A172 (cell line): ENCODE data around the gene P2RX1. TPM values are rescaled to one million over a fixed set of nuclear protein-coding genes. Genes with fewer than 3 reads are reported as not detected.

Experiments used
- DNase-seq: peaks from one replicate; pipeline ENCODE4 v3.0.0-alpha.2; 2015; ENCODE audit warnings: low spot score
- total RNA-seq: library from RNA; depleted of rRNA; stranded (reverse); fragments of >200 nt; shearing (Covaris generic); gene quantifications from 2 replicates; pipeline ENCODE4 v1.2.3, GENCODE V29; 2014

P2RX1 gene
- total RNA-seq, 1 experiment from 2014 or later: 0.67 TPM

GRCh38 chr17:3887804-3888203 lies 28.5 kb downstream of the P2RX1 start:
- DNase-seq: no peak

DNA sequence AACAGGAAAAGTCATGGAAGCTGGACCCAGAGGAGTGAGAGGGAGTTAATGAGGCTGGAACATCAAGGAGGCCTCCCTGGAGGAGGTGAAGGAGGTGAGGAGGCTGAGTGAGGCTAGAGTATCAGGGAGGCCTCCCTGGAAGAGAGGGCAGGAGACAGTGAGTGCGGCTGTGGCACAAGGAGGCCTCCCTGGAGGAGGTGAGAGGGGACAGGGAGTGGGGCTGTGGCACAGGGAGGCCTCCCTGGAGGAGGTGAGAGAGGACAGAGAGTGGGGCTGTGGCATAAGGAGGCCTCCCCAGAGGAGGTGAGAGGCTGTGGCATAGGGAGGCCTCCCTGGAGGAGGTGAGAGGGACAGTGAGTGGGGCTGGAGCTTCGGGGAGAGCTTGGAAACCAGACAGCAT lies 28.9 kb downstream of the P2RX1 start:
- no peak for DNase-seq

GRCh38 chr17:3886776-3887175 lies 29.5 kb downstream of the P2RX1 start:
- no peak for DNase-seq

DNA sequence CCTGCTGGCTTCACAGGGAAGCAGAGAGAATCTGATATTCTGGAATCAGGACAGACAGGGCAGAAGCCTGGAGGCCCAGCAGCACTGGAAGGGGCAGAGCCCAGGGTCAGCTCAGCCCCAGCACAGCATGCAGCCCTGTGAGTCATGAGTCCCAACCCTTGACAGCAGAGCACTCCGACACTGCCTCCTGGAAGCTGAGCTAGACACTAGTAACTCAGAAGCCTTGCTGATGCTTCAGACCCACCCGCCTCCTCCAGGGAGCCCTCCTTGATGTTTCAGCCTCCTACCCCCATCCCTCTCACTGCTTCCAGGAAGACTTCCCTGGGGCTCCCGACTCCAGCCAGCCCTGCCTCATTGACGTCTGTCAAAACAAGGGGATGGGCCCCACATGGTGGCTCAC lies 30.3 kb downstream of the P2RX1 start:
- DNase-seq: peak; percentile 92

- no peak for DNase-seq
Observed at GRCh38 chr17:3885271-3885670, 31.0 kb downstream of the P2RX1 start.

GRCh38 chr17:3884188-3884587 lies 32.1 kb downstream of the P2RX1 start:
- no peak for DNase-seq

DNA sequence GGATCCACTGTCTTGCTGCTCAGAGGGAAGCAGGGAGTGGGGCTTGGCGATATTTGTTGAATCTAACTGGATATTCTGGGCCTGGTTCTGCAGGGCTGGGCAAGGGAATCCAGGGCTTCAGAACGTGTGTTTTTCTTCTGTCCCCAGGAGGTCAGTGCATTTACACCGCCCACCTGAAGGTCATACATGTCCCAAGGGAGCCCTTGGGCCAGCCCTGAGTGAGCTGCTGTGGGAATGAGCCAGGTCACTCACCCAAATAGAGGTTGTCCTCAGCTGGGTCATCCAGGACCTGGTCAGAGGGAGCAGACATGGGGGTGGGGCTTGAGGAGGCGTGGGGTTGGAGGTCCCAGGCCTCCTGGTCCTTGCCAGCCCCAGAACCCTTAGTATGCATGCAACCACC lies 34.0 kb downstream of the P2RX1 start:
- DNase-seq: no peak

GRCh38 chr17:3880983-3881382 lies 35.3 kb downstream of the P2RX1 start:
- no peak for DNase-seq

- DNase-seq: no peak
Observed at GRCh38 chr17:3879591-3880417, 36.5 kb downstream of the P2RX1 start.

DNA sequence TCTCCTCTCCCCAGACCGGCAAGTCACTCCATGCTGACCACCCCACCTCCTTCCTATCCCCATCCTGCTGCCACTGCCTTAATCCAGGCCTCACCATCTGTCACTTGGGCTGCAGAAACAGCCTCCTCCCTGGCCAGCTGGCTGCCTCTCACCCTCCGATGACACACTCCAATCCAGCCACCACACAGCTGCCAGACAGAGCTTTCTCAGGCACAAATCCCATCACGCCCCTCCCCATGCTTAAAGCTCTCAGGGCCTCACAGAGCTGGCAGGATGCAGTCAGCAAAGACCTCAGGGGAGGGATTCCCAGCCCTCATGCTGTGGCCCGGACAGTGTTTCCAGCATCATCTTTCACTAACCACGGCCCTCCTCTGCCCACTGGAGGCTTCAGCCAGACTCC lies 37.1 kb downstream of the P2RX1 start:
- DNase-seq: peak; percentile 70

- DNase-seq: no peak
Observed at GRCh38 chr17:3877220-3877619, 39.0 kb downstream of the P2RX1 start.

DNA sequence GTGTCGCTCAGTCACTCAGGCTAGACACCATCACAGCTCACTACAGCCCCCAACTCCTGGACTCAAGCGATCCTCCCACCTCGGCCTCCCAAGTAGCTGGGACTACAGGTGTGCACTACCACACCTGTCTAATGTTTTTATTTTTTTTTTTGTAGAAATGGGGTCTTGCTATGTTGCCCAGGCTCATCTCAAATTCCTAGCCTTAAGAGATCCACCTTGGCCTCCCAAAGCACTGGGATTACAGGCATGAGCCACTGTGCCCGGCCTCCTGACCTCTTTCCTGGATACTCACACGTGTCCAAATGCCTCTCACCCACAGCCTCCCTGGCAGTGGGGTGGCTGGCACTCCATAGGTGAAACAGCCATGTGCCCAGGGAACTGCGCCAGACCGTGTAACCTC lies 40.9 kb downstream of the P2RX1 start:
- no peak for DNase-seq

GRCh38 chr17:3873862-3874261 lies 42.4 kb downstream of the P2RX1 start:
- no peak for DNase-seq

GRCh38 chr17:3870871-3871306 lies 45.4 kb downstream of the P2RX1 start:
- DNase-seq: peak; percentile 90

- DNase-seq: peak; percentile 62
Observed at GRCh38 chr17:3867606-3868005, 48.7 kb downstream of the P2RX1 start.

DNA sequence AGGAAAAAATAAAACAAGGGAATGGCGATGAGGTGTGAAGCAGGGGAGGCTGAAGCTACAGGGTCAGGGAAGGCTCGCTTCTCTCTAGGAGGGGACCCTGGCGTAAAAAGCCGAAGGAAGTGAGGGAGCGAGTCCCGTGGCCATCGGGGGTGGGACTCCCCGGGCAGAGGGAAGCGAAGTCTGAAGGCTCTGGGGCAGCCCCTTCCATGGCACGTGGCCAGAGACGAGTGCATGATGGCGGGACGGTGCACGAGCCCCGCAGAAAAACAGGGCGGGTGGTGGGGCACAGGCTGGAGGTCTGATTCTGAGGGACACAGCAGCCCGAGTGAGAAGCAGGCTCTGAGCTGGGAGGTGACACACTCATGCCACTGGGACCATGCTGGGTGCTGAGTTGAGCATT lies 49.2 kb downstream of the P2RX1 start:
- DNase-seq: no peak

GRCh38 chr17:3866276-3866675 lies 50.0 kb downstream of the P2RX1 start:
- no peak for DNase-seq

GRCh38 chr17:3865176-3865575 lies 51.1 kb downstream of the P2RX1 start:
- DNase-seq: peak; percentile 79

GRCh38 chr17:3864534-3864933 lies 51.7 kb downstream of the P2RX1 start:
- no peak for DNase-seq

- DNase-seq: no peak
Observed at GRCh38 chr17:3861761-3862681, 54.2 kb downstream of the P2RX1 start.

- DNase-seq: no peak
Observed at GRCh38 chr17:3860939-3861700, 55.1 kb downstream of the P2RX1 start.

- DNase-seq: no peak
Observed at GRCh38 chr17:3859940-3860339, 56.3 kb downstream of the P2RX1 start.
